Measurements from ENCODE around the gene IGF2BP2. TPM values are rescaled to one million over a fixed set of nuclear protein-coding genes. Genes with fewer than 3 reads are reported as not detected.

Gene IGF2BP2
- total and polyA plus RNA-seq, 9 of the 15 experiments (the other 6 are each of a cell fraction or from before 2014, with no cell fraction given), result 3.2 to 59.6 (median 30.5) TPM

- no peak overlapping the region for H3K4me3 ChIP-seq
- no peaks in the 10 kb centered on the region for H3K9me1 ChIP-seq (ENCODE audit: control insufficient read depth, insufficient read depth, low read length)
- no peak overlapping the region for H3K9ac ChIP-seq (ENCODE audit: insufficient read depth in 1 of 2, low read depth in 2 of 2, low read length in 2 of 2)
- H3K4me1 ChIP-seq (replicated peaks in 1 of 2; ENCODE audit: control insufficient read depth in 2 of 2, insufficient read depth in 2 of 2, low read length in 2 of 2), result no peaks in the 10 kb centered on the region
- DNase-seq (ENCODE audit: extremely low read depth in 1 of 4, low spot score in 3 of 4), result no peak
- H3K4me2 ChIP-seq (ENCODE audit: insufficient read depth, low read length), result no peak overlapping the region
- TF ChIP-seq USF2 (CRISPR knock-in tag; IDR thresholded peaks at IDR 0.05), result peak; percentile 58
- peak; percentile 64 for TF ChIP-seq USF1 (CRISPR knock-in tag; IDR thresholded peaks at IDR 0.05)
- TF ChIP-seq NFYB (IDR thresholded peaks at IDR 0.05; ENCODE audit: extremely low read depth, insufficient read length), result peak; percentile 41
- TF ChIP-seq VEZF1 (CRISPR knock-in tag; IDR thresholded peaks at IDR 0.05), result no peak
- H3K9me3 ChIP-seq (replicated peaks; ENCODE audit: control insufficient read depth, insufficient read depth, low read depth, low read length), result no peaks in the 10 kb centered on the region
- no peaks in the 10 kb centered on the region for H3K79me2 ChIP-seq (ENCODE audit: control insufficient read depth, insufficient read depth, low read length)
- intact Hi-C loops (cut with micrococcal nuclease) (no loop called here), in situ Hi-C loops (cut with MboI) (no loop called here)
- no peak overlapping the region for H3K27ac ChIP-seq (ENCODE audit: extremely low read depth, low read depth, low read length)
- FAIRE-seq, result no peak
- no TSS peak for BruUV-seq (replicated peaks)
- no peak overlapping the region for H2AFZ ChIP-seq (ENCODE audit: low read depth, low read length)
- CTCF ChIA-PET (ENCODE audit: low intra/inter-chr PET ratio), result no interaction called here
- WGBS (ENCODE audit: insufficient coverage, low coverage, missing lambda C conversion rate), result 43% methylated on average over 1 of the region's 1 CpG
- no peaks in the 10 kb centered on the region for H3K36me3 ChIP-seq (ENCODE audit: control insufficient read depth, insufficient read depth, low read length)
- no peaks in the 10 kb centered on the region for H4K20me1 ChIP-seq (replicated peaks; ENCODE audit: control insufficient read depth, insufficient read depth, low read length)
- no peak for ATAC-seq
- no peaks in the 10 kb centered on the region for H3K27me3 ChIP-seq (ENCODE audit: control insufficient read depth in 2 of 2, insufficient read depth in 2 of 2, low read length in 2 of 2)
- POLR2A ChIA-PET, result interaction anchor here (0.6 kb wide), 1 partner anchor 847 kb away, joined by 3 read pairs; no protein-coding TSS in a partner anchor
Measured at GRCh38 chr3:185851959-185852358, 27.1 kb upstream of the IGF2BP2 start.
